Endodermal cell (in vitro differentiated cells): Measurements from ENCODE around the gene EEFSEC. TPM values are rescaled to one million over a fixed set of nuclear protein-coding genes. Genes with fewer than 3 reads are reported as not detected.
A peak's percentile ranks its signal among the peaks of the same experiment; 100 is the strongest.

Experiments
- DNase-seq: peaks from one replicate; pipeline ENCODE4 v3.0.0-alpha.2; 2017
- H3K27ac ChIP-seq: 2 replicates; pipeline ENCODE4 v1.5.1; 2013; ENCODE audit warnings: mild to moderate bottlenecking, low read depth, low read length, moderate library complexity
- H3K27me3 ChIP-seq: 2 replicates; pipeline ENCODE4 v1.6.1; 2013; ENCODE audit warnings: mild to moderate bottlenecking, low read length, moderate library complexity; ENCODE audit not compliant: insufficient read depth, control insufficient read depth, poor library complexity, severe bottlenecking
- H3K36me3 ChIP-seq: 2 replicates; pipeline ENCODE4 v1.7.0; 2013; ENCODE audit warnings: mild to moderate bottlenecking, low read length, moderate library complexity; ENCODE audit not compliant: control insufficient read depth, insufficient read depth
- H3K4me1 ChIP-seq: one replicate; pipeline ENCODE4 v1.7.0; 2013; ENCODE audit warnings: low read length; ENCODE audit not compliant: control insufficient read depth, insufficient read depth
- H3K4me3 ChIP-seq: 2 replicates; pipeline ENCODE4 v1.5.1; 2013; ENCODE audit warnings: mild to moderate bottlenecking, low read length, moderate library complexity
- H3K9ac ChIP-seq: 2 replicates; pipeline ENCODE4 v1.6.1; 2013; ENCODE audit warnings: mild to moderate bottlenecking, low read length, moderate library complexity; ENCODE audit not compliant: poor library complexity, severe bottlenecking; ENCODE audit errors: extremely low read depth
- H3K9me3 ChIP-seq: 2 replicates; pipeline ENCODE4 v1.6.1; 2013; ENCODE audit warnings: mild to moderate bottlenecking, low read length, moderate library complexity; ENCODE audit not compliant: control insufficient read depth
- H3K27ac Mint-ChIP-seq: 2 replicates; pipeline ENCODE4 v1.8.0; 2020; ENCODE audit warnings: mixed read lengths
- H3K27me3 Mint-ChIP-seq: 2 replicates; pipeline ENCODE4 v1.8.0; 2021; ENCODE audit warnings: mild to moderate bottlenecking, mixed read lengths; ENCODE audit not compliant: insufficient read depth
- H3K36me3 Mint-ChIP-seq: 2 replicates; pipeline ENCODE4 v1.8.0; 2020; ENCODE audit warnings: low read depth, mixed read lengths
- H3K4me1 Mint-ChIP-seq: 2 replicates; pipeline ENCODE4 v1.8.0; 2020; ENCODE audit warnings: mixed read lengths
- H3K4me3 Mint-ChIP-seq: 2 replicates; pipeline ENCODE4 v1.8.0; 2020; ENCODE audit warnings: mild to moderate bottlenecking, moderate library complexity, mixed read lengths
- H3K9me3 Mint-ChIP-seq: 2 replicates; pipeline ENCODE4 v1.8.0; 2020; ENCODE audit warnings: mild to moderate bottlenecking, mixed read lengths
- WGBS, 2 experiments: methylation state at CpG; one replicate each; pipeline versions ENCODE4 v1.1.5 to v1.1.7; 2013; ENCODE audit warnings: missing lambda C conversion rate in 2 of 2, mixed read lengths in 1 of 2; ENCODE audit not compliant: insufficient coverage in 1 of 2, insufficient read length in 1 of 2; 5-methylcytosine and 5-hydroxymethylcytosine counted together
- total RNA-seq, 2 donors: library from RNA; stranded (reverse); fragmentation: NEBNext Ultra II Directional in 1 of 2; extraction: Animal tissue kit (Norgen Biotek cat#: 25700) in 1 of 2; gene quantifications; 2 replicates in 1 of 2; 3 replicates in 1 of 2; pipeline ENCODE4 v1.2.1, GENCODE V29; 2021
- TF ChIP-seq, protein P1 (sequence below): fragments of 200-600 bp; sonication (generic); conservative IDR thresholded peaks from 2 replicates; pipeline ENCODE4 v1.5.0; 2021; ENCODE audit warnings: antibody characterized with exemption, mild to moderate bottlenecking

Gene EEFSEC
- total RNA-seq, 2 donors from 2014 or later: 11.9 to 15.8 TPM

DNA sequence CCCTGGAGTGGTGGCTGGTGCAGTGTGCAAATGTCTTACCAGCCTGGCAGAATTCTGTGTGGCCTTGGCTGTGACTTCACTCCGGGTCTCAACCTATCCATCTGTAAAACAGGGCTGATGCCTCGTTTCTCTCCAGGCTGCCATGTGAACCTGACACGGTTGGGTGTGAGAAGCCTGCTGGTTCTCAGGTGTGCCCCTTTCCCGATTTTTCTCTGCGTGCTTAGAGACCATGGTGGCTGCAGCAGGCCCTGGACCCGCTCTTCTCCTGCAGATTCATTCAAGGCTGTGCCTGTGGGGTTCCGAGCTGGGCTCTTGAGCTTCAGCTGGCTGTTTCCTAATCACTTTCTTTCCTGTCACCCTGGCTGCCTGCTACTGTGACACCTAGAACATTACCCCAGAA lies 38.9 kb downstream of the EEFSEC start:
- TF ChIP-seq, protein P1, sequence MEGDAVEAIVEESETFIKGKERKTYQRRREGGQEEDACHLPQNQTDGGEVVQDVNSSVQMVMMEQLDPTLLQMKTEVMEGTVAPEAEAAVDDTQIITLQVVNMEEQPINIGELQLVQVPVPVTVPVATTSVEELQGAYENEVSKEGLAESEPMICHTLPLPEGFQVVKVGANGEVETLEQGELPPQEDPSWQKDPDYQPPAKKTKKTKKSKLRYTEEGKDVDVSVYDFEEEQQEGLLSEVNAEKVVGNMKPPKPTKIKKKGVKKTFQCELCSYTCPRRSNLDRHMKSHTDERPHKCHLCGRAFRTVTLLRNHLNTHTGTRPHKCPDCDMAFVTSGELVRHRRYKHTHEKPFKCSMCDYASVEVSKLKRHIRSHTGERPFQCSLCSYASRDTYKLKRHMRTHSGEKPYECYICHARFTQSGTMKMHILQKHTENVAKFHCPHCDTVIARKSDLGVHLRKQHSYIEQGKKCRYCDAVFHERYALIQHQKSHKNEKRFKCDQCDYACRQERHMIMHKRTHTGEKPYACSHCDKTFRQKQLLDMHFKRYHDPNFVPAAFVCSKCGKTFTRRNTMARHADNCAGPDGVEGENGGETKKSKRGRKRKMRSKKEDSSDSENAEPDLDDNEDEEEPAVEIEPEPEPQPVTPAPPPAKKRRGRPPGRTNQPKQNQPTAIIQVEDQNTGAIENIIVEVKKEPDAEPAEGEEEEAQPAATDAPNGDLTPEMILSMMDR: no peak
- 89 to 90% methylated on average over 7 of the region's 7 CpGs for WGBS, 2 experiments

DNA sequence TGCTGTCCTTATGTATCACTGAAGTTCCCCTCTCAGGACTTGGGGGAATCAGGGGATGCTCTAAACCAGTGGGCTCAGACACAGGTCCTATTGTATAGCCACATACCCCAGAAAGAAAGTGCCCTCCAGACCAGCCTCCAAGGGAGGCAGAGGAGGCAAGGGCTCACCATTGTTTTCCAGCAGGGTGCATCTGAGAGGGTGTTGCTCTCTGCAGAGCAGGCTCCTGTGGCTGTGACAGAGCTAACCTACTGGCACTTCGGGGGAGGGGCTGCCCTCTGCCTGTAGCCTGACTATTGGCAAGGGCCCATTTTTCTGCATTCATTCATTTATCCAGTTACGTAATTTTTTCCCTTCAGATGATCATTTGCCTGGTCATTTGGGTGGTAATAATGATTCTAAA lies 39.9 kb downstream of the EEFSEC start:
- peak; percentile 57 for DNase-seq
- Mint-ChIP-seq H3K4me3 (no peak overlapping the region), H3K27ac (no peak overlapping the region), H3K4me1 (peaks cover 40% of the 10 kb centered on the region), H3K9me3 (no peaks in the 10 kb centered on the region), H3K27me3 (no peaks in the 10 kb centered on the region), H3K36me3 (no peaks in the 10 kb centered on the region)
- WGBS, 2 experiments: 88 to 100% methylated on average over 1 to 2 of the region's 2 CpGs
- no peaks in the 10 kb centered on the region for H3K36me3 ChIP-seq
- TF ChIP-seq, protein P1: no peak
- no peak overlapping the region for H3K27ac ChIP-seq
- no peaks in the 10 kb centered on the region for H3K27me3 ChIP-seq
- H3K9ac ChIP-seq: no peak overlapping the region
- H3K4me3 ChIP-seq: no peak overlapping the region
- H3K4me1 ChIP-seq: peaks cover 28% of the 10 kb centered on the region
- H3K9me3 ChIP-seq: no peaks in the 10 kb centered on the region

More for the DNA sequence above, 38.9 kb downstream of the EEFSEC start:
- Histone ChIP-seq H3K4me1 (peaks cover 26% of the 10 kb centered on the region), H3K27me3 (no peaks in the 10 kb centered on the region), H3K9ac (no peak overlapping the region), H3K27ac (no peak overlapping the region), H3K4me3 (no peak overlapping the region), H3K36me3 (no peaks in the 10 kb centered on the region), H3K9me3 (no peaks in the 10 kb centered on the region)
- no peak overlapping the region for H3K4me3 Mint-ChIP-seq
- no peak overlapping the region for H3K27ac Mint-ChIP-seq
- no peaks in the 10 kb centered on the region for H3K36me3 Mint-ChIP-seq
- peaks cover 32% of the 10 kb centered on the region for H3K4me1 Mint-ChIP-seq
- H3K27me3 Mint-ChIP-seq: no peaks in the 10 kb centered on the region
- no peaks in the 10 kb centered on the region for H3K9me3 Mint-ChIP-seq
- no peak for DNase-seq

DNA sequence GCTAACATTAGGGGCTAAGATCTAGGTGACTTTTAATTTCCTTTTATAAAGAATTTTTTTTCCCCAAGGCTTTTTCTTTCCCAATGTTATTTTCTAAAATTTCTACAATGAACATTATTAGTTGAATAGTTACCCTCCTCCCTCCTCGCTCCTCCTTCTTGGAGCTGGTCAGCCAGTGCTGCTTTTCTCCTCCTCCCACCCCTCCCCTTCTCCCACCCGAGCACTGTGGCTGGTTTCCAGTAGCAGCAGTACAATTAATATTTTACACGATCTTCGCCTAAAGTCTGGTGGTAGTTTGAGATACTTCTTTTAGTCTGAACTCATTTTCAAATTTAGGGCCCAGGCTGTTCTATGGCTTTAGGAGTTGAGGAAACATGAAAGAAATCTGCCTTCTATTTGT lies 41.6 kb downstream of the EEFSEC start:
- H3K27ac Mint-ChIP-seq: no peak overlapping the region
- no peaks in the 10 kb centered on the region for H3K36me3 Mint-ChIP-seq
- Histone ChIP-seq H3K4me1 (peaks cover 31% of the 10 kb centered on the region), H3K27me3 (no peaks in the 10 kb centered on the region), H3K36me3 (no peaks in the 10 kb centered on the region), H3K27ac (no peak overlapping the region), H3K9me3 (no peaks in the 10 kb centered on the region), H3K9ac (no peak overlapping the region), H3K4me3 (no peak overlapping the region)
- DNase-seq: no peak
- H3K4me1 Mint-ChIP-seq: peaks cover 46% of the 10 kb centered on the region
- H3K27me3 Mint-ChIP-seq: no peaks in the 10 kb centered on the region
- no peak overlapping the region for H3K4me3 Mint-ChIP-seq
- H3K9me3 Mint-ChIP-seq: no peaks in the 10 kb centered on the region
- 87% methylated on average over 4 of the region's 4 CpGs; no CpG with 5 or more reads in 1 of the 2 experiments for WGBS, 2 experiments
- TF ChIP-seq, protein P1: no peak
